Skeletal muscle satellite cell (primary cell): ENCODE results near the gene PPP2R3B. TPM values are rescaled to one million over a fixed set of nuclear protein-coding genes. Genes with fewer than 3 reads are reported as not detected.

ENCODE experiments used
- H3K27me3 ChIP-seq: 2 replicates; pipeline ENCODE4 v1.7.0; 2013; ENCODE audit warnings: low read length; ENCODE audit not compliant: control insufficient read depth, insufficient read depth
- H3K36me3 ChIP-seq: 2 replicates; pipeline ENCODE4 v1.7.0; 2013; ENCODE audit warnings: mild to moderate bottlenecking, control low read depth, low read length; ENCODE audit not compliant: insufficient read depth
- H3K4me1 ChIP-seq: 2 replicates; pipeline ENCODE4 v1.7.0; 2013; ENCODE audit warnings: low read length; ENCODE audit not compliant: control insufficient read depth, insufficient read depth
- H3K4me2 ChIP-seq: 2 replicates; pipeline ENCODE4 v1.7.0; 2013; ENCODE audit warnings: mild to moderate bottlenecking, low read length
- H3K4me3 ChIP-seq: 2 replicates; pipeline ENCODE4 v1.7.0; 2013; ENCODE audit warnings: low read length
- H3K9ac ChIP-seq: 2 replicates; pipeline ENCODE4 v1.7.0; 2013; ENCODE audit warnings: mild to moderate bottlenecking, low read depth, low read length, moderate library complexity
- H3K9me3 ChIP-seq: replicated peaks from 2 replicates; pipeline ENCODE4 v1.7.0; 2013; ENCODE audit warnings: mild to moderate bottlenecking, control low read depth, low read length
- small RNA-seq: library from RNA; depleted of rRNA; stranded (forward); fragments of <200 nt; gene quantifications from one replicate; pipeline ENCODE3, GENCODE V24; 2012

PPP2R3B gene

GRCh38 chrX:290476-291166 lies 96.1 kb downstream of the PPP2R3B start:
- Histone ChIP-seq H3K4me3 (no peak overlapping the region), H3K36me3 (peaks cover 19% of the 10 kb centered on the region), H3K4me2 (no peak overlapping the region), H3K4me1 (no peaks in the 10 kb centered on the region), H3K9me3 (no peaks in the 10 kb centered on the region), H3K9ac (no peak overlapping the region), H3K27me3 (no peaks in the 10 kb centered on the region)

- H3K4me2 ChIP-seq, result no peak overlapping the region
- no peak overlapping the region for H3K9ac ChIP-seq
- peaks cover 25% of the 10 kb centered on the region for H3K36me3 ChIP-seq
- no peaks in the 10 kb centered on the region for H3K4me1 ChIP-seq
- H3K9me3 ChIP-seq, result no peaks in the 10 kb centered on the region
- H3K27me3 ChIP-seq, result no peaks in the 10 kb centered on the region
- no peak overlapping the region for H3K4me3 ChIP-seq
These were observed 98.1 kb downstream of the PPP2R3B start for GRCh38 chrX:288561-288991.

- H3K4me2 ChIP-seq, result no peak overlapping the region
- H3K4me3 ChIP-seq, result no peak overlapping the region
- H3K9ac ChIP-seq, result no peak overlapping the region
- no peaks in the 10 kb centered on the region for H3K9me3 ChIP-seq
- H3K27me3 ChIP-seq, result no peaks in the 10 kb centered on the region
- peaks cover 18% of the 10 kb centered on the region for H3K36me3 ChIP-seq
- no peaks in the 10 kb centered on the region for H3K4me1 ChIP-seq
These were observed 99.0 kb downstream of the PPP2R3B start for GRCh38 chrX:287670-288069.

- Histone ChIP-seq H3K9me3 (no peaks in the 10 kb centered on the region), H3K27me3 (no peaks in the 10 kb centered on the region), H3K36me3 (peaks cover 14% of the 10 kb centered on the region), H3K4me2 (no peak overlapping the region), H3K9ac (no peak overlapping the region), H3K4me1 (peaks cover 2% of the 10 kb centered on the region), H3K4me3 (no peak overlapping the region)
These were observed 101.5 kb downstream of the PPP2R3B start for GRCh38 chrX:285076-285677.

Small RNAs within 50 kb of the gene (small RNA-seq; reads per million reads assigned to genes)
- not detected for gene RF00017
